ENCODE data around the gene ECE1. TPM values are rescaled to one million over a fixed set of nuclear protein-coding genes. Genes with fewer than 3 reads are reported as not detected.

The ECE1 gene
- total and polyA plus RNA-seq, 11 donors, result 37.3 to 140 (median 59.4) TPM

DNA sequence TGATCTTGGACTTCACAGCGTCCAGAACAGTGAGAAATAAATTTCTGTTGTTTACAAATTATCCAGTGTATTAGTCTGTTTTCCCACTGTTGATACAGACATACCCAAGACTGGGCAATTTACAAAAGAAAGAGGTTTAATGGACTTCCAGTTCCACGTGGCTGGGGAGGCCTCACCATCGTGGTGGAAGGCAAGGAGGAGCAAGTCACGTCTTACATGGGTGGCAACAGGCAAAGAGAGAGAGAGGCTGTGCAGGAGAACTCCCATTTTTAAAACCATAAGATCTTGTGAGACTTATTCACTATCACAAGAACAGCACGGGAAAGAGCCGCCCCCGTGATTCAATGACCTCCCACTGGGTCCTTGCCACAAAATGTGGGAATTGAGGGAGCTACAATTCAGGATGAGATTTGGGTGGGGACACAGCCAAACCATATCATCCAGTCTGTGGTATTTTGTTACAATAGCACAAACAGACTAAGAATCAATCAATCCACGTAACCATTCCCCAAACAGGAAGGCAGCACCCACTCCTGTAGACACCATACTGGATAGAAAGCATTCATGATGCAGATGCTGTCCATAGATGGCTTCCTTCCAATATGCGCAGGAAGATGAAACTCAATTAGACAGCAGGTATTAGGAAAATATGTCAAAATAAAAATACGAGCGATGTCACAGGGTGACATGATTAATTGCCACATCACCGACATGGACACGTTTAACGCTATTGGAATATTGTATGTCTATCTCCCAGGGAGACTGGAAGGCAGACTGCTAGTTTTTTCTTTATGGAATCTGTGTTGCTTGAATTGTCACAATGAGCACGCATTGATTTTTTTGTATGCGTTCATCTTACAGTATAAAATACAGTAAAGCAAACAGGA is 22.8 kb downstream of the ECE1 start:
- 87 to 93% (median 89%) methylated on average over 16 of the region's 16 CpGs for WGBS, 4 donors
- DNase-seq, result peak in 1 of 5 donors; percentile 10
- Histone ChIP-seq H3K27me3 (no peaks in the 10 kb centered on the region), H3K36me3 (peaks cover 0 to 65% (median 48%) of the 10 kb centered on the region in 9 donors), H3K4me1 (peaks cover 12 to 80% (median 68%) of the 10 kb centered on the region in 12 donors), H3K27ac (peak overlapping the region in 8 of 12 donors; percentile 14 to 92 (median 48)), H3K9me3 (no peaks in the 10 kb centered on the region), H3K4me3 (no peak overlapping the region)
- no peak for ATAC-seq
- intact Hi-C loops (cut with DNase I), result no loop called here
- TF ChIP-seq, protein P1, sequence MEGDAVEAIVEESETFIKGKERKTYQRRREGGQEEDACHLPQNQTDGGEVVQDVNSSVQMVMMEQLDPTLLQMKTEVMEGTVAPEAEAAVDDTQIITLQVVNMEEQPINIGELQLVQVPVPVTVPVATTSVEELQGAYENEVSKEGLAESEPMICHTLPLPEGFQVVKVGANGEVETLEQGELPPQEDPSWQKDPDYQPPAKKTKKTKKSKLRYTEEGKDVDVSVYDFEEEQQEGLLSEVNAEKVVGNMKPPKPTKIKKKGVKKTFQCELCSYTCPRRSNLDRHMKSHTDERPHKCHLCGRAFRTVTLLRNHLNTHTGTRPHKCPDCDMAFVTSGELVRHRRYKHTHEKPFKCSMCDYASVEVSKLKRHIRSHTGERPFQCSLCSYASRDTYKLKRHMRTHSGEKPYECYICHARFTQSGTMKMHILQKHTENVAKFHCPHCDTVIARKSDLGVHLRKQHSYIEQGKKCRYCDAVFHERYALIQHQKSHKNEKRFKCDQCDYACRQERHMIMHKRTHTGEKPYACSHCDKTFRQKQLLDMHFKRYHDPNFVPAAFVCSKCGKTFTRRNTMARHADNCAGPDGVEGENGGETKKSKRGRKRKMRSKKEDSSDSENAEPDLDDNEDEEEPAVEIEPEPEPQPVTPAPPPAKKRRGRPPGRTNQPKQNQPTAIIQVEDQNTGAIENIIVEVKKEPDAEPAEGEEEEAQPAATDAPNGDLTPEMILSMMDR (IDR thresholded peaks at IDR 0.05), result no peak

DNA sequence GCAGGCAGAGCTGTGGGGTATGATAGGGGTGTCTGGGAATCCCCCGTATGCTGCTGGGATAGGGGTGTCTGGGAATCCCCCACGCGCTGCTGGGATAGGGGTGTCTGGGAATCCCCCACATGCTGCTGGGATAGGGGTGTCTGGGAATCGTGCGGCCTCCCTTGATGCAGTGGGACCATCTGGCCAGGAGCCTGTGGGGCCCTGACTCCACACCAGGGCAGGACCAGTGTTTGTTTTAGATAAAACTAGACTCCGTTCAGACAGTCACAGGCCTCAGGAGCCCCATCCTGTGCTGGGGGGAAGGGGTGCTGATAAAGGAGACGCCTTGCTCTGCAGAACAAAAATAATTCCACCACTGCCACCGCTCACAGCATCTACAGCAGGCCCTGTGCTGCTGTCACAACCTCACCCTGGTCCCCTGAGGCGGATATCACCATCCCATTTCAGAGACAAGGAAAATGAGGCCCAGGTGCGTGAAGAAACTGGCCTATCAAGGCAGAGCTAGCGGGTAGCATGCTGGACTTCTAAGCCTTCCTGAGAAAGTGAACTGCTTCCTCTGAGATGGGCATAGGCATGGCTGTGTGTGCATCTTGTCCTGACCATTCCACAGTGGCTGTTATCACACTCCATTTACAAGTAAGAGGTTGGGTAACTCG is 24.0 kb downstream of the ECE1 start:
- H3K4me1 ChIP-seq, result peaks cover 17 to 91% (median 80%) of the 10 kb centered on the region in 12 donors
- no peak for ATAC-seq
- H3K36me3 ChIP-seq, result peaks cover 0 to 53% (median 36%) of the 10 kb centered on the region in 9 donors

DNA sequence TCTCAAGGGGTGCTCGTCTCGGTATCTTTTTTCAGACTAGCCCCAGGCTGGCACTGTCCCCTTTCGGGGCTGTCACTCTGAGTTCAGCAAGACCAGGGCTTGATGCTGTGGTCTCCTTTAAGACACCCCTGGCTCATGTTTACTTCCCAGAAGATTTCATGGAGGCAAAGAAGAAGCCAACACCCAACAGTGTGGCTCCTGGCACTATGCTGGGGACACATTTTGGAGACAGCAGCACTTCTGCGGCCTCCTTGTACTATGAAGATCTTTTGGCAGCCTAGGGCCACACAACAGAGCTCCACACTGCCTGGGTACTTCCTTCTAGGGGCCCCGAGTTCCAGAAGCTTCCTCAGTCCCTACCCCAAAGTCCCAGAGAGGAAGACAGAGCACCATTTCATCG is 24.6 kb downstream of the ECE1 start:
- ATAC-seq, result no peak
- 77 to 84% (median 80%) methylated on average over 5 to 6 of the region's 6 CpGs for WGBS, 4 donors

More for the DNA sequence above, 24.0 kb downstream of the ECE1 start:
- Histone ChIP-seq H3K27ac (peak overlapping the region in 7 of 12 donors; percentile 27 to 94 (median 52)), H3K9me3 (no peaks in the 10 kb centered on the region), H3K27me3 (no peaks in the 10 kb centered on the region), H3K4me3 (no peak overlapping the region)
- intact Hi-C loops (cut with DNase I), result no loop called here
- peak in 1 of 5 donors; percentile 4 for DNase-seq
- TF ChIP-seq POLR2A (IDR thresholded peaks at IDR 0.05), result no peak
- TF ChIP-seq, protein P1 (IDR thresholded peaks at IDR 0.05), result no peak
- 71 to 78% (median 74%) methylated on average over 12 of the region's 12 CpGs for WGBS, 4 donors

More for the DNA sequence above, 24.6 kb downstream of the ECE1 start:
- Histone ChIP-seq H3K4me1 (peaks cover 17 to 97% (median 82%) of the 10 kb centered on the region in 12 donors), H3K27ac (peak overlapping the region in 8 of 12 donors; percentile 27 to 94 (median 48)), H3K36me3 (peaks cover 0 to 47% (median 30%) of the 10 kb centered on the region in 9 donors), H3K27me3 (no peaks in the 10 kb centered on the region), H3K9me3 (no peaks in the 10 kb centered on the region), H3K4me3 (no peak overlapping the region)
- no peak for DNase-seq
- no peak for TF ChIP-seq POLR2A (IDR thresholded peaks at IDR 0.05)
- TF ChIP-seq, protein P1 (IDR thresholded peaks at IDR 0.05), result no peak
- intact Hi-C loops (cut with DNase I), result no loop called here

Measured in heart left ventricle (tissue), 16 donors.